Measurements from ENCODE around the gene CAST.
A peak's percentile ranks its signal among the peaks of the same experiment; 100 is the strongest.

Gene CAST

GRCh38 chr5:96725257-96725656 lies 63.1 kb downstream of the CAST start:
- Histone ChIP-seq H3K27ac (ENCODE audit: low read length) (no peak overlapping the region), H3K36me3 (ENCODE audit: control insufficient read depth in 2 of 2, insufficient read depth in 2 of 2, low read length in 2 of 2) (peaks cover 6 to 9% of the 10 kb centered on the region in 2 donors), H3K4me3 (ENCODE audit: low read length in 2 of 2) (no peak overlapping the region), H3K9ac (ENCODE audit: low read length in 2 of 2) (no peak overlapping the region), H3K4me1 (ENCODE audit: control insufficient read depth, insufficient read depth, low read length) (peaks cover 4% of the 10 kb centered on the region), H3K9me3 (ENCODE audit: control insufficient read depth in 2 of 2, low read length in 2 of 2) (no peaks in the 10 kb centered on the region), H3K27me3 (ENCODE audit: control insufficient read depth in 1 of 2, insufficient read depth in 2 of 2, low read length in 2 of 2) (no peaks in the 10 kb centered on the region)

GRCh38 chr5:96726802-96727201 lies 64.6 kb downstream of the CAST start:
- H3K27ac ChIP-seq (ENCODE audit: low read length) = no peak overlapping the region
- H3K9ac ChIP-seq (ENCODE audit: low read length in 2 of 2) = no peak overlapping the region
- no peaks in the 10 kb centered on the region for H3K9me3 ChIP-seq (ENCODE audit: control insufficient read depth in 2 of 2, low read length in 2 of 2)
- H3K4me3 ChIP-seq (ENCODE audit: low read length in 2 of 2) = no peak overlapping the region
- H3K4me1 ChIP-seq (ENCODE audit: control insufficient read depth, insufficient read depth, low read length) = no peaks in the 10 kb centered on the region
- no peaks in the 10 kb centered on the region for H3K27me3 ChIP-seq (ENCODE audit: control insufficient read depth in 1 of 2, insufficient read depth in 2 of 2, low read length in 2 of 2)
- peaks cover 9 to 12% of the 10 kb centered on the region in 2 donors for H3K36me3 ChIP-seq (ENCODE audit: control insufficient read depth in 2 of 2, insufficient read depth in 2 of 2, low read length in 2 of 2)

GRCh38 chr5:96729156-96729555 lies 67.0 kb downstream of the CAST start:
- Histone ChIP-seq H3K4me3 (ENCODE audit: low read length in 2 of 2) (no peak overlapping the region), H3K36me3 (ENCODE audit: control insufficient read depth in 2 of 2, insufficient read depth in 2 of 2, low read length in 2 of 2) (peaks cover 12% of the 10 kb centered on the region in 2 donors), H3K27me3 (ENCODE audit: control insufficient read depth in 1 of 2, insufficient read depth in 2 of 2, low read length in 2 of 2) (no peaks in the 10 kb centered on the region), H3K9me3 (ENCODE audit: control insufficient read depth in 2 of 2, low read length in 2 of 2) (no peaks in the 10 kb centered on the region), H3K4me1 (ENCODE audit: control insufficient read depth, insufficient read depth, low read length) (no peaks in the 10 kb centered on the region), H3K27ac (ENCODE audit: low read length) (no peak overlapping the region), H3K9ac (ENCODE audit: low read length in 2 of 2) (no peak overlapping the region)

GRCh38 chr5:96730586-96730985 lies 68.4 kb downstream of the CAST start:
- Histone ChIP-seq H3K27ac (ENCODE audit: low read length) (no peak overlapping the region), H3K9me3 (ENCODE audit: control insufficient read depth in 2 of 2, low read length in 2 of 2) (no peaks in the 10 kb centered on the region), H3K4me3 (ENCODE audit: low read length in 2 of 2) (no peak overlapping the region), H3K9ac (ENCODE audit: low read length in 2 of 2) (no peak overlapping the region), H3K36me3 (ENCODE audit: control insufficient read depth in 2 of 2, insufficient read depth in 2 of 2, low read length in 2 of 2) (peaks cover 10 to 12% of the 10 kb centered on the region in 2 donors), H3K4me1 (ENCODE audit: control insufficient read depth, insufficient read depth, low read length) (no peaks in the 10 kb centered on the region), H3K27me3 (ENCODE audit: control insufficient read depth in 1 of 2, insufficient read depth in 2 of 2, low read length in 2 of 2) (no peaks in the 10 kb centered on the region)

GRCh38 chr5:96733771-96734500 lies 71.8 kb downstream of the CAST start:
- Histone ChIP-seq H3K36me3 (ENCODE audit: control insufficient read depth in 2 of 2, insufficient read depth in 2 of 2, low read length in 2 of 2) (peaks cover 18% of the 10 kb centered on the region in 2 donors), H3K4me3 (ENCODE audit: low read length in 2 of 2) (no peak overlapping the region), H3K4me1 (ENCODE audit: control insufficient read depth, insufficient read depth, low read length) (no peaks in the 10 kb centered on the region), H3K27me3 (ENCODE audit: control insufficient read depth in 1 of 2, insufficient read depth in 2 of 2, low read length in 2 of 2) (no peaks in the 10 kb centered on the region), H3K9ac (ENCODE audit: low read length in 2 of 2) (no peak overlapping the region), H3K9me3 (ENCODE audit: control insufficient read depth in 2 of 2, low read length in 2 of 2) (no peaks in the 10 kb centered on the region), H3K27ac (ENCODE audit: low read length) (no peak overlapping the region)

GRCh38 chr5:96734871-96735325 lies 72.7 kb downstream of the CAST start:
- H3K9me3 ChIP-seq (ENCODE audit: control insufficient read depth in 2 of 2, low read length in 2 of 2) = no peaks in the 10 kb centered on the region
- H3K4me1 ChIP-seq (ENCODE audit: control insufficient read depth, insufficient read depth, low read length) = no peaks in the 10 kb centered on the region
- no peak overlapping the region for H3K4me3 ChIP-seq (ENCODE audit: low read length in 2 of 2)
- no peak overlapping the region for H3K27ac ChIP-seq (ENCODE audit: low read length)
- H3K9ac ChIP-seq (ENCODE audit: low read length in 2 of 2) = no peak overlapping the region
- H3K36me3 ChIP-seq (ENCODE audit: control insufficient read depth in 2 of 2, insufficient read depth in 2 of 2, low read length in 2 of 2) = peaks cover 15 to 23% of the 10 kb centered on the region in 2 donors
- H3K27me3 ChIP-seq (ENCODE audit: control insufficient read depth in 1 of 2, insufficient read depth in 2 of 2, low read length in 2 of 2) = no peaks in the 10 kb centered on the region

- Histone ChIP-seq H3K27ac (ENCODE audit: low read length) (no peak overlapping the region), H3K4me3 (ENCODE audit: low read length in 2 of 2) (no peak overlapping the region), H3K9ac (ENCODE audit: low read length in 2 of 2) (no peak overlapping the region), H3K4me1 (ENCODE audit: control insufficient read depth, insufficient read depth, low read length) (no peaks in the 10 kb centered on the region), H3K36me3 (ENCODE audit: control insufficient read depth in 2 of 2, insufficient read depth in 2 of 2, low read length in 2 of 2) (peaks cover 25 to 37% of the 10 kb centered on the region in 2 donors), H3K27me3 (ENCODE audit: control insufficient read depth in 1 of 2, insufficient read depth in 2 of 2, low read length in 2 of 2) (no peaks in the 10 kb centered on the region), H3K9me3 (ENCODE audit: control insufficient read depth in 2 of 2, low read length in 2 of 2) (no peaks in the 10 kb centered on the region)
Measured at GRCh38 chr5:96736937-96737336, 74.8 kb downstream of the CAST start.

- Histone ChIP-seq H3K4me3 (ENCODE audit: low read length in 2 of 2) (no peak overlapping the region), H3K9ac (ENCODE audit: low read length in 2 of 2) (no peak overlapping the region), H3K27ac (ENCODE audit: low read length) (no peak overlapping the region), H3K9me3 (ENCODE audit: control insufficient read depth in 2 of 2, low read length in 2 of 2) (no peaks in the 10 kb centered on the region), H3K36me3 (ENCODE audit: control insufficient read depth in 2 of 2, insufficient read depth in 2 of 2, low read length in 2 of 2) (peaks cover 46 to 66% of the 10 kb centered on the region in 2 donors), H3K27me3 (ENCODE audit: control insufficient read depth in 1 of 2, insufficient read depth in 2 of 2, low read length in 2 of 2) (no peaks in the 10 kb centered on the region), H3K4me1 (ENCODE audit: control insufficient read depth, insufficient read depth, low read length) (peaks cover 3% of the 10 kb centered on the region)
Measured at GRCh38 chr5:96741106-96741505, 78.9 kb downstream of the CAST start.

- Histone ChIP-seq H3K4me1 (ENCODE audit: control insufficient read depth, insufficient read depth, low read length) (peaks cover 5% of the 10 kb centered on the region), H3K9ac (ENCODE audit: low read length in 2 of 2) (no peak overlapping the region), H3K9me3 (ENCODE audit: control insufficient read depth in 2 of 2, low read length in 2 of 2) (no peaks in the 10 kb centered on the region), H3K4me3 (ENCODE audit: low read length in 2 of 2) (no peak overlapping the region), H3K36me3 (ENCODE audit: control insufficient read depth in 2 of 2, insufficient read depth in 2 of 2, low read length in 2 of 2) (peaks cover 46 to 71% of the 10 kb centered on the region in 2 donors), H3K27ac (ENCODE audit: low read length) (peak overlapping the region; percentile 13), H3K27me3 (ENCODE audit: control insufficient read depth in 1 of 2, insufficient read depth in 2 of 2, low read length in 2 of 2) (no peaks in the 10 kb centered on the region)
Measured at GRCh38 chr5:96741891-96742309, 79.7 kb downstream of the CAST start.

- peaks cover 46 to 72% of the 10 kb centered on the region in 2 donors for H3K36me3 ChIP-seq (ENCODE audit: control insufficient read depth in 2 of 2, insufficient read depth in 2 of 2, low read length in 2 of 2)
- no peak overlapping the region for H3K9ac ChIP-seq (ENCODE audit: low read length in 2 of 2)
- H3K27me3 ChIP-seq (ENCODE audit: control insufficient read depth in 1 of 2, insufficient read depth in 2 of 2, low read length in 2 of 2) = no peaks in the 10 kb centered on the region
- H3K27ac ChIP-seq (ENCODE audit: low read length) = no peak overlapping the region
- peaks cover 5% of the 10 kb centered on the region for H3K4me1 ChIP-seq (ENCODE audit: control insufficient read depth, insufficient read depth, low read length)
- H3K4me3 ChIP-seq (ENCODE audit: low read length in 2 of 2) = no peak overlapping the region
- no peaks in the 10 kb centered on the region for H3K9me3 ChIP-seq (ENCODE audit: control insufficient read depth in 2 of 2, low read length in 2 of 2)
Measured at GRCh38 chr5:96742538-96742937, 80.4 kb downstream of the CAST start.

GRCh38 chr5:96743065-96743768 lies 81.0 kb downstream of the CAST start:
- Histone ChIP-seq H3K9ac (ENCODE audit: low read length in 2 of 2) (no peak overlapping the region), H3K36me3 (ENCODE audit: control insufficient read depth in 2 of 2, insufficient read depth in 2 of 2, low read length in 2 of 2) (peaks cover 46 to 70% of the 10 kb centered on the region in 2 donors), H3K4me3 (ENCODE audit: low read length in 2 of 2) (no peak overlapping the region), H3K27ac (ENCODE audit: low read length) (no peak overlapping the region), H3K27me3 (ENCODE audit: control insufficient read depth in 1 of 2, insufficient read depth in 2 of 2, low read length in 2 of 2) (no peaks in the 10 kb centered on the region), H3K9me3 (ENCODE audit: control insufficient read depth in 2 of 2, low read length in 2 of 2) (no peaks in the 10 kb centered on the region), H3K4me1 (ENCODE audit: control insufficient read depth, insufficient read depth, low read length) (peaks cover 8% of the 10 kb centered on the region)

Measured in stomach smooth muscle (tissue), 2 donors.